Loucy (cell line): ENCODE measurements around the gene NUDT16.

ENCODE experiments used
- H2AFZ ChIP-seq: fragments of 200-600 bp; sonication (generic); 2 replicates; pipeline ENCODE4 v1.6.0; 2016; ENCODE audit warnings: antibody characterized with exemption, mild to moderate bottlenecking, low read length, moderate library complexity
- H3F3A ChIP-seq: fragments of 200-600 bp; 2 replicates; pipeline ENCODE4 v1.6.0; 2016; ENCODE audit warnings: antibody characterized with exemption, low read depth, mild to moderate bottlenecking
- H3K27me3 ChIP-seq: fragments of 200-600 bp; sonication (generic); 2 replicates; pipeline ENCODE4 v1.6.1; 2014; ENCODE audit warnings: low read length, mild to moderate bottlenecking; ENCODE audit not compliant: insufficient read depth, poor library complexity, severe bottlenecking
- H3K36me3 ChIP-seq: fragments of 200-600 bp; sonication (generic); 2 replicates; pipeline ENCODE4 v1.6.1; 2016; ENCODE audit warnings: low read length; ENCODE audit not compliant: insufficient read depth
- H3K4me1 ChIP-seq: fragments of 200-600 bp; sonication (generic); 2 replicates; pipeline ENCODE4 v1.5.1; 2014; ENCODE audit warnings: low read length, mild to moderate bottlenecking; ENCODE audit not compliant: insufficient read depth, poor library complexity, severe bottlenecking
- H3K4me2 ChIP-seq: fragments of 200-600 bp; sonication (generic); 2 replicates; pipeline ENCODE4 v1.6.0; 2014; ENCODE audit warnings: antibody characterized with exemption, low read length, low read depth, mild to moderate bottlenecking; ENCODE audit not compliant: poor library complexity, severe bottlenecking
- H3K4me3 ChIP-seq: fragments of 200-600 bp; sonication (generic); 2 replicates; pipeline ENCODE4 v1.5.1; 2014; ENCODE audit warnings: low read length, mild to moderate bottlenecking, mixed read lengths; ENCODE audit not compliant: poor library complexity, severe bottlenecking
- H3K79me2 ChIP-seq: fragments of 200-600 bp; sonication (generic); 2 replicates; pipeline ENCODE4 v1.6.1; 2014; ENCODE audit warnings: low read length; ENCODE audit not compliant: insufficient read depth
- H3K9ac ChIP-seq: fragments of 200-600 bp; sonication (generic); 2 replicates; pipeline ENCODE4 v1.6.0; 2014; ENCODE audit warnings: mild to moderate bottlenecking, low read depth, low read length, moderate library complexity; ENCODE audit not compliant: poor library complexity, severe bottlenecking
- H3K9me2 ChIP-seq: fragments of 200-600 bp; sonication (generic); replicated peaks from 2 replicates; pipeline ENCODE4 v1.6.1; 2016; ENCODE audit warnings: low read depth, low read length, mixed read lengths
- H3K9me3 ChIP-seq: fragments of 200-600 bp; sonication (generic); 2 replicates; pipeline ENCODE4 v1.6.1; 2014; ENCODE audit warnings: mild to moderate bottlenecking, antibody characterized with exemption, low read length, low read depth; ENCODE audit not compliant: insufficient read depth
- H4K20me1 ChIP-seq: fragments of 200-600 bp; sonication (generic); 2 replicates; pipeline ENCODE4 v1.6.0; 2014; ENCODE audit warnings: antibody characterized with exemption, low read length, mild to moderate bottlenecking; ENCODE audit not compliant: insufficient read depth, poor library complexity, severe bottlenecking
- CTCF ChIP-seq: fragments of 200-600 bp; sonication (generic); conservative IDR thresholded peaks from 2 replicates; pipeline ENCODE4 v1.5.1; 2014; ENCODE audit warnings: mild to moderate bottlenecking, antibody characterized with exemption, low read length
- EZH2phosphoT487 ChIP-seq: fragments of 200-600 bp; IDR thresholded peaks from 2 replicates; pipeline ENCODE4 v1.6.1; 2018; ENCODE audit warnings: antibody characterized with exemption, mild to moderate bottlenecking, moderate library complexity, borderline replicate concordance

Gene NUDT16

GRCh38 chr3:131350506-131350905, 31.1 kb upstream of the NUDT16 start:
- TF ChIP-seq EZH2phosphoT487 (no peak), CTCF (no peak)
- no peaks in the 10 kb centered on the region for H3K9me3 ChIP-seq
- H3K4me2 ChIP-seq, result no peak overlapping the region
- no peaks in the 10 kb centered on the region for H3K9me2 ChIP-seq
- H3K4me3 ChIP-seq, result no peak overlapping the region
- H3K4me1 ChIP-seq, result peaks cover 10% of the 10 kb centered on the region
- no peaks in the 10 kb centered on the region for H3F3A ChIP-seq
- no peak overlapping the region for H2AFZ ChIP-seq
- H3K9ac ChIP-seq, result no peak overlapping the region
- no peaks in the 10 kb centered on the region for H3K79me2 ChIP-seq
- H3K27me3 ChIP-seq, result no peaks in the 10 kb centered on the region
- H4K20me1 ChIP-seq, result no peaks in the 10 kb centered on the region
- no peaks in the 10 kb centered on the region for H3K36me3 ChIP-seq

DNA sequence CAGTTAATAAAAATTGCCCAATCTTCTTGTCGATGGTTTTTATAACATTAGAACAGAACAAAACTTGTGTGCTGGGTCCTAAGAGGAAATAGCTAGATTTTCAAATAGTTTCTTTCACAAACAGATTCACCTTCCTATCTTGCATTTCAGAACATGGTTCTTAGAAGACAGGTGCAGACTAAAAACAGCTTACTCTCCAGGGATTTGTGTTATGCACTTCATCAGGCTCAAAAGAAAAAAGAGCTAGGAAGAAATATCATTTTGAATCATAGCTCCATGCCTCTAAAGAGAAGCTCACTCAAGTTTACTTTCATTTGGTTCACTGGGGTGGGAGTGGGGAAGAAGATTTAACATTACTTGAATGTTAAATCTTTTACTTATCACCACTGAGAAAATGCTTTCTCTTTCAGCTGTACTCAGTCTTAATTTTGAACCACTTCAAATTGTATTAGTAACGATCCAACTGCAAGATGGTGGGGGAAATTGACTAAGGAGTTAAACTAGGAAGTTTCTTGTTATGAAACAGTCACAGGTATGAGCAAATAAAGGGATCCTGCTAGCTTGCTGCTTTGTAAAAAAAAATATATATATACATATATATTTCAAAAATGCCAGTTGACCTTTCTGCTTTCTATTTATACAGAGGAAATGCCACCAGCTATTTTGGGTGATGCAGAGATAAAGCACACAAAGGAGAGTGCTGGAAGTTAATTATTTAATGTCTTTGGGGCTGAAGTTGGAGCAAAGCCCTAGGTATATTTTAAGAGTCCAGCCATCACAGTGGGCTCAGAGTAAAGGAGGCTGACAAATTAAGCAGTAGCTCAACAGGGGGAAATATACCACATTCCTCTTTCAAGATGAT, 28.3 kb upstream of the NUDT16 start:
- Histone ChIP-seq H3K79me2 (no peaks in the 10 kb centered on the region), H3K4me1 (peaks cover 10% of the 10 kb centered on the region), H3K9ac (no peak overlapping the region), H3F3A (no peaks in the 10 kb centered on the region), H4K20me1 (no peaks in the 10 kb centered on the region), H3K9me3 (no peaks in the 10 kb centered on the region), H3K4me2 (no peak overlapping the region), H3K4me3 (no peak overlapping the region), H3K36me3 (no peaks in the 10 kb centered on the region), H3K27me3 (no peaks in the 10 kb centered on the region), H2AFZ (peak overlapping the region; percentile 72), H3K9me2 (no peaks in the 10 kb centered on the region)
- TF ChIP-seq CTCF, result no peak
- TF ChIP-seq EZH2phosphoT487, result no peak

- Histone ChIP-seq H3K4me1 (peaks cover 10% of the 10 kb centered on the region), H3K79me2 (no peaks in the 10 kb centered on the region), H3K27me3 (no peaks in the 10 kb centered on the region), H3K9me2 (no peaks in the 10 kb centered on the region), H3K9me3 (no peaks in the 10 kb centered on the region), H4K20me1 (no peaks in the 10 kb centered on the region), H3K4me2 (no peak overlapping the region), H3K36me3 (no peaks in the 10 kb centered on the region), H3K4me3 (no peak overlapping the region), H3F3A (no peaks in the 10 kb centered on the region), H3K9ac (no peak overlapping the region), H2AFZ (no peak overlapping the region)
- TF ChIP-seq CTCF (no peak), EZH2phosphoT487 (no peak)
Measured at GRCh38 chr3:131353986-131354385, 27.6 kb upstream of the NUDT16 start.
